NOMO-1 treated with DMSO at 0.1 percent for 48 hours (cell line): ENCODE data around the gene AP2A2.

Experiments
- DNase-seq: peaks from one replicate; lab custom pipeline; 2025; ENCODE audit not compliant: unreplicated experiment; lab: John Stamatoyannopoulos, UW

Gene AP2A2

GRCh38 chr11:995044-995751, 69.5 kb downstream of the AP2A2 start:
- DNase-seq = no peak

GRCh38 chr11:995752-996420, 70.2 kb downstream of the AP2A2 start:
- DNase-seq = no peak

- no peak for DNase-seq
Observed at GRCh38 chr11:996681-997080, 71.0 kb downstream of the AP2A2 start.

GRCh38 chr11:997907-998306, 72.2 kb downstream of the AP2A2 start:
- no peak for DNase-seq

GRCh38 chr11:999009-999408, 73.3 kb downstream of the AP2A2 start:
- no peak for DNase-seq

- no peak for DNase-seq
Observed at GRCh38 chr11:1000357-1001278, 74.9 kb downstream of the AP2A2 start.

- DNase-seq = no peak
Observed at GRCh38 chr11:1001617-1002405, 76.1 kb downstream of the AP2A2 start.

GRCh38 chr11:1002406-1002984, 76.8 kb downstream of the AP2A2 start:
- DNase-seq = no peak

- DNase-seq = no peak
Observed at GRCh38 chr11:1003159-1003558, 77.5 kb downstream of the AP2A2 start.

GRCh38 chr11:1005928-1006327, 80.3 kb downstream of the AP2A2 start:
- DNase-seq = no peak

- no peak for DNase-seq
Observed at GRCh38 chr11:1006762-1007161, 81.1 kb downstream of the AP2A2 start.

- no peak for DNase-seq
Observed at GRCh38 chr11:1007279-1007678, 81.6 kb downstream of the AP2A2 start.

GRCh38 chr11:1008001-1008802, 82.5 kb downstream of the AP2A2 start:
- DNase-seq = no peak

- DNase-seq = no peak
Observed at GRCh38 chr11:1008803-1009145, 83.1 kb downstream of the AP2A2 start.

- no peak for DNase-seq
Observed at GRCh38 chr11:1009371-1009770, 83.7 kb downstream of the AP2A2 start.

GRCh38 chr11:1009991-1010390, 84.3 kb downstream of the AP2A2 start:
- no peak for DNase-seq

GRCh38 chr11:1010551-1011319, 85.1 kb downstream of the AP2A2 start:
- DNase-seq = no peak

GRCh38 chr11:1011320-1011698, 85.6 kb downstream of the AP2A2 start:
- no peak for DNase-seq

GRCh38 chr11:1012291-1012690, 86.6 kb downstream of the AP2A2 start:
- DNase-seq = no peak
